RWPE2 (cell line): ENCODE measurements around the gene TOP2B.

ENCODE experiments used
- ATAC-seq: fragments of 200-7000 bp; cut with Tn5 transposase; 3 replicates; pipeline ENCODE4 v1.9.1; 2021; ENCODE audit warnings: low read depth
- DNase-seq: peaks from one replicate; pipeline ENCODE4 v3.0.0-alpha.2; 2020; ENCODE audit warnings: low spot score
- H3K27ac ChIP-seq: fragments of 450-650 bp; 2 replicates; pipeline ENCODE4 v1.5.1; 2017; ENCODE audit warnings: mild to moderate bottlenecking; ENCODE audit not compliant: poor library complexity, severe bottlenecking
- H3K27me3 ChIP-seq: fragments of 250-450 bp; sonication (Bioruptor Pico); 2 replicates; pipeline ENCODE4 v1.5.1; 2021; ENCODE audit warnings: mild to moderate bottlenecking, moderate library complexity; ENCODE audit not compliant: insufficient read depth, poor library complexity, severe bottlenecking
- H3K36me3 ChIP-seq: fragments of 250-450 bp; sonication (Bioruptor Pico); 2 replicates; pipeline ENCODE4 v1.5.1; 2020; ENCODE audit warnings: low read depth, mild to moderate bottlenecking, moderate library complexity
- H3K4me1 ChIP-seq: fragments of 250-450 bp; sonication (Bioruptor Pico); 2 replicates; pipeline ENCODE4 v1.5.1; 2021; ENCODE audit warnings: mild to moderate bottlenecking, moderate library complexity; ENCODE audit not compliant: insufficient read depth, poor library complexity, severe bottlenecking
- H3K4me3 ChIP-seq: fragments of 250-450 bp; sonication (Bioruptor Pico); 2 replicates; pipeline ENCODE4 v1.5.1; 2021; ENCODE audit warnings: mild to moderate bottlenecking, moderate library complexity; ENCODE audit not compliant: severe bottlenecking
- H3K9me3 ChIP-seq: fragments of 250-450 bp; sonication (Bioruptor Pico); 2 replicates; pipeline ENCODE4 v1.5.1; 2021; ENCODE audit warnings: mild to moderate bottlenecking, moderate library complexity; ENCODE audit not compliant: severe bottlenecking
- TF ChIP-seq, protein P1 (sequence below): fragments of 450-650 bp; IDR thresholded peaks from one replicate; pipeline ENCODE4 v1.5.1; 2017; ENCODE audit warnings: mild to moderate bottlenecking, moderate library complexity; ENCODE audit not compliant: poor library complexity, severe bottlenecking

TOP2B gene

DNA sequence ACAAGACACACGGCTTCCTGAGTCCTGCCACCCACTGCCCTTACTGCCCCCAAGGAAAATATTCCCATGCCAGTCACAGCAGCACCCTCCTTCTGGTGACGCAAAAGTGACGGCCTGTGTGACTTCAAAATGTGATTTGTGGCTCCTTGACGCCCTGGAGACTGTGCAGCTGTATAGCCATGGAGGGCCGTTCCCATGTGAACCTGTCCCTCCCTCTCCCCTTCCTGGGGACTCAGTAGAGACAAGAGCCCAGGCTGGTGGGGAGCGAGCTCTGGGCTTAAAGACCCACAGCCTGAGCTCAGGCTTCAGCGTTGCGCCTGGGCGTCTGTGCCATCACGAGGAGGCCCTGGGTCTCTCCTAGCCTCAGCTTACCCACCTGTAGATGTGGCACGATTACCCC lies 78.2 kb downstream of the TOP2B start:
- Histone ChIP-seq H3K4me3 (no peak overlapping the region), H3K27ac (no peak overlapping the region), H3K27me3 (no peaks in the 10 kb centered on the region), H3K9me3 (no peaks in the 10 kb centered on the region), H3K4me1 (peaks cover 7% of the 10 kb centered on the region), H3K36me3 (no peaks in the 10 kb centered on the region)
- TF ChIP-seq, protein P1, sequence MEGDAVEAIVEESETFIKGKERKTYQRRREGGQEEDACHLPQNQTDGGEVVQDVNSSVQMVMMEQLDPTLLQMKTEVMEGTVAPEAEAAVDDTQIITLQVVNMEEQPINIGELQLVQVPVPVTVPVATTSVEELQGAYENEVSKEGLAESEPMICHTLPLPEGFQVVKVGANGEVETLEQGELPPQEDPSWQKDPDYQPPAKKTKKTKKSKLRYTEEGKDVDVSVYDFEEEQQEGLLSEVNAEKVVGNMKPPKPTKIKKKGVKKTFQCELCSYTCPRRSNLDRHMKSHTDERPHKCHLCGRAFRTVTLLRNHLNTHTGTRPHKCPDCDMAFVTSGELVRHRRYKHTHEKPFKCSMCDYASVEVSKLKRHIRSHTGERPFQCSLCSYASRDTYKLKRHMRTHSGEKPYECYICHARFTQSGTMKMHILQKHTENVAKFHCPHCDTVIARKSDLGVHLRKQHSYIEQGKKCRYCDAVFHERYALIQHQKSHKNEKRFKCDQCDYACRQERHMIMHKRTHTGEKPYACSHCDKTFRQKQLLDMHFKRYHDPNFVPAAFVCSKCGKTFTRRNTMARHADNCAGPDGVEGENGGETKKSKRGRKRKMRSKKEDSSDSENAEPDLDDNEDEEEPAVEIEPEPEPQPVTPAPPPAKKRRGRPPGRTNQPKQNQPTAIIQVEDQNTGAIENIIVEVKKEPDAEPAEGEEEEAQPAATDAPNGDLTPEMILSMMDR: no peak
- ATAC-seq: no peak
- no peak for DNase-seq

DNA sequence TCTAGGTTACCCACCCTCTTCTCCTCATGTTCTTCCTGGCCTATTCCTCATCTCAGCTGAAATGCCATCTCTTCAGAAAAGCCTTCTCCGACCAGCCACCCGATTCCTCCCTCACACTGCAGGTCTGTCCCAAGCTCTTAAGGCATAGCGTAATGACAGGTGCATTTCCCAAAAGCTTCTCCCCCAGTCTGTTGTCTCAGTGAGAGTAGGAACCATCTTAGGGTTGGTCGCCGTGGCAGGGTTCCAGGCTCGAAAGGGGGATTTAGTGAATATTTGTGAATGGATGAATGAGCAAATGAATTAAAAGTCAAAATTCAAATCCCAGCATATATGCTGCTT lies 78.6 kb downstream of the TOP2B start:
- no peak for ATAC-seq
- TF ChIP-seq, protein P1: no peak
- Histone ChIP-seq H3K4me1 (peaks cover 7% of the 10 kb centered on the region), H3K27me3 (no peaks in the 10 kb centered on the region), H3K27ac (no peak overlapping the region), H3K36me3 (no peaks in the 10 kb centered on the region), H3K9me3 (no peaks in the 10 kb centered on the region), H3K4me3 (no peak overlapping the region)
- DNase-seq: no peak

GRCh38 chr3:25585361-25586166 lies 79.1 kb downstream of the TOP2B start:
- ATAC-seq (no peak), DNase-seq (no peak)
- no peaks in the 10 kb centered on the region for H3K9me3 ChIP-seq
- H3K36me3 ChIP-seq: no peaks in the 10 kb centered on the region
- no peak overlapping the region for H3K4me3 ChIP-seq
- H3K4me1 ChIP-seq: peaks cover 7% of the 10 kb centered on the region
- no peak overlapping the region for H3K27ac ChIP-seq
- TF ChIP-seq, protein P1: no peak
- no peaks in the 10 kb centered on the region for H3K27me3 ChIP-seq

- TF ChIP-seq, protein P1: no peak
- Histone ChIP-seq H3K36me3 (no peaks in the 10 kb centered on the region), H3K4me1 (peaks cover 7% of the 10 kb centered on the region), H3K27me3 (no peaks in the 10 kb centered on the region), H3K27ac (no peak overlapping the region), H3K4me3 (no peak overlapping the region), H3K9me3 (no peaks in the 10 kb centered on the region)
- no peak for ATAC-seq
- DNase-seq: no peak
These were observed 80.5 kb downstream of the TOP2B start for GRCh38 chr3:25584011-25584789.
